Neural progenitor cell (in vitro differentiated cells): ENCODE results near the gene CLIP2. TPM values are rescaled to one million over a fixed set of nuclear protein-coding genes. Genes with fewer than 3 reads are reported as not detected.

Experiments
- DNase-seq: peaks from one replicate; pipeline ENCODE4 v3.0.0-alpha.2; 2016; ENCODE audit warnings: low spot score
- H2AFZ ChIP-seq: fragments of 200-600 bp; sonication (generic); replicated peaks from 2 replicates; pipeline ENCODE4 v1.6.1; 2016; ENCODE audit warnings: antibody characterized with exemption
- H3F3A ChIP-seq: fragments of 200-600 bp; sonication (generic); 2 replicates; pipeline ENCODE4 v1.6.1; 2016; ENCODE audit warnings: antibody characterized with exemption, low read depth
- H3K27ac ChIP-seq: fragments of 200-600 bp; sonication (generic); 2 replicates; pipeline ENCODE4 v1.5.1; 2016; ENCODE audit warnings: mild to moderate bottlenecking
- H3K27me3 ChIP-seq: fragments of 200-600 bp; sonication (generic); 2 replicates; pipeline ENCODE4 v1.6.1; 2016; ENCODE audit warnings: mild to moderate bottlenecking, moderate library complexity
- H3K36me3 ChIP-seq: fragments of 200-600 bp; sonication (generic); 2 replicates; pipeline ENCODE4 v1.5.1; 2016
- H3K4me1 ChIP-seq: fragments of 200-600 bp; sonication (generic); 2 replicates; pipeline ENCODE4 v1.6.1; 2016; ENCODE audit warnings: mixed run types
- H3K4me2 ChIP-seq: fragments of 200-600 bp; sonication (generic); 2 replicates; pipeline ENCODE4 v1.6.1; 2016
- H3K4me3 ChIP-seq: fragments of 200-600 bp; sonication (generic); 2 replicates; pipeline ENCODE4 v1.5.1; 2016
- H3K79me2 ChIP-seq: fragments of 200-600 bp; sonication (generic); 2 replicates; pipeline ENCODE4 v1.6.1; 2016; ENCODE audit warnings: low read depth
- H3K9ac ChIP-seq: fragments of 200-600 bp; sonication (generic); 2 replicates; pipeline ENCODE4 v1.6.1; 2016
- H3K9me3 ChIP-seq: fragments of 200-600 bp; sonication (generic); 2 replicates; pipeline ENCODE4 v1.5.1; 2016; ENCODE audit warnings: low read depth
- H4K20me1 ChIP-seq: fragments of 200-600 bp; sonication (generic); 2 replicates; pipeline ENCODE4 v1.6.1; 2016; ENCODE audit warnings: low read depth
- H3K27ac Mint-ChIP-seq: 3 replicates; pipeline ENCODE4 v1.8.0; 2021; ENCODE audit warnings: mixed read lengths
- H3K27me3 Mint-ChIP-seq: 2 replicates; pipeline ENCODE4 v1.8.0; 2022; ENCODE audit warnings: low read depth, mild to moderate bottlenecking, inconsistent platforms, moderate library complexity, mixed read lengths; ENCODE audit not compliant: insufficient read depth
- H3K36me3 Mint-ChIP-seq: 3 replicates; pipeline ENCODE4 v1.8.0; 2021; ENCODE audit warnings: mixed read lengths
- H3K4me1 Mint-ChIP-seq: 3 replicates; pipeline ENCODE4 v1.8.0; 2021; ENCODE audit warnings: mixed read lengths
- H3K4me3 Mint-ChIP-seq: 3 replicates; pipeline ENCODE4 v1.8.0; 2021; ENCODE audit warnings: mild to moderate bottlenecking, moderate library complexity, mixed read lengths
- H3K9me3 Mint-ChIP-seq: 3 replicates; pipeline ENCODE4 v1.8.0; 2020; ENCODE audit warnings: mixed read lengths
- CTCF ChIP-seq: fragments of 200-600 bp; sonication (generic); IDR thresholded peaks from 2 replicates; pipeline ENCODE4 v1.5.1; 2017; ENCODE audit warnings: antibody characterized with exemption, mild to moderate bottlenecking
- EZH2 ChIP-seq: fragments of 200-600 bp; sonication (generic); IDR thresholded peaks from 2 replicates; pipeline ENCODE4 v1.6.1; 2017; ENCODE audit warnings: antibody characterized with exemption, mild to moderate bottlenecking, moderate library complexity
- EZH2phosphoT487 ChIP-seq: fragments of 200-600 bp; sonication (generic); IDR thresholded peaks from 2 replicates; pipeline ENCODE4 v1.6.1; 2017; ENCODE audit warnings: antibody characterized with exemption
- total RNA-seq: library from RNA; depleted of rRNA; stranded (reverse); fragments of >200 nt; gene quantifications from 2 replicates; pipeline ENCODE4 v1.2.3, GENCODE V29; 2015; ENCODE audit warnings: low replicate concordance

The CLIP2 gene
- total RNA-seq, 1 donor from 2014 or later, result 7.5 TPM

GRCh38 chr7:74293577-74293908 lies 4.3 kb downstream of the CLIP2 start:
- Mint-ChIP-seq H3K4me1 (peaks cover 42% of the 10 kb centered on the region), H3K9me3 (peaks cover 2% of the 10 kb centered on the region), H3K4me3 (peak overlapping the region; percentile 37), H3K36me3 (peaks cover 9% of the 10 kb centered on the region), H3K27ac (no peak overlapping the region), H3K27me3 (peaks cover 18% of the 10 kb centered on the region)
- Histone ChIP-seq H3K9ac (no peak overlapping the region), H2AFZ (no peak overlapping the region), H3K4me2 (peak overlapping the region; percentile 27), H3K27me3 (peaks cover 24% of the 10 kb centered on the region), H3K27ac (no peak overlapping the region), H3K4me3 (no peak overlapping the region), H3K9me3 (no peaks in the 10 kb centered on the region), H3K79me2 (peaks cover 39% of the 10 kb centered on the region), H3F3A (peaks cover 7% of the 10 kb centered on the region), H3K36me3 (no peaks in the 10 kb centered on the region), H3K4me1 (peaks cover 13% of the 10 kb centered on the region), H4K20me1 (peaks cover 61% of the 10 kb centered on the region)
- no peak for TF ChIP-seq EZH2
- no peak for TF ChIP-seq EZH2phosphoT487
- no peak for TF ChIP-seq CTCF
- DNase-seq, result no peak

- Histone ChIP-seq H3K27ac (no peak overlapping the region), H2AFZ (no peak overlapping the region)
- no peak overlapping the region for H3K4me3 Mint-ChIP-seq
These were observed 5.2 kb downstream of the CLIP2 start for GRCh38 chr7:74294191-74294998.

GRCh38 chr7:74297516-74298233 lies 8.5 kb downstream of the CLIP2 start:
- no peak for TF ChIP-seq EZH2
- no peak for TF ChIP-seq EZH2phosphoT487
- no peak for TF ChIP-seq CTCF
- no peak overlapping the region for H3K27ac Mint-ChIP-seq

More at GRCh38 chr7:74294191-74294998, 5.2 kb downstream of the CLIP2 start:
- Histone ChIP-seq H4K20me1 (peaks cover 61% of the 10 kb centered on the region), H3K9me3 (no peaks in the 10 kb centered on the region), H3K79me2 (peaks cover 39% of the 10 kb centered on the region), H3K27me3 (peaks cover 19% of the 10 kb centered on the region), H3K9ac (no peak overlapping the region), H3K4me3 (no peak overlapping the region), H3K36me3 (no peaks in the 10 kb centered on the region), H3F3A (peaks cover 3% of the 10 kb centered on the region), H3K4me2 (no peak overlapping the region), H3K4me1 (peaks cover 10% of the 10 kb centered on the region)
- TF ChIP-seq EZH2 (no peak), CTCF (no peak), EZH2phosphoT487 (no peak)
- Mint-ChIP-seq H3K27me3 (peaks cover 14% of the 10 kb centered on the region), H3K36me3 (peaks cover 9% of the 10 kb centered on the region), H3K4me1 (peaks cover 37% of the 10 kb centered on the region), H3K27ac (peak overlapping the region; percentile 83), H3K9me3 (peaks cover 2% of the 10 kb centered on the region)
- DNase-seq, result no peak

More at GRCh38 chr7:74297516-74298233, 8.5 kb downstream of the CLIP2 start:
- peaks cover 27% of the 10 kb centered on the region for H3K79me2 ChIP-seq
- H3K9me3 ChIP-seq, result no peaks in the 10 kb centered on the region
- H3K36me3 Mint-ChIP-seq, result peaks cover 11% of the 10 kb centered on the region
- H4K20me1 ChIP-seq, result peaks cover 35% of the 10 kb centered on the region
- H3K9ac ChIP-seq, result no peak overlapping the region
- H3K27me3 ChIP-seq, result no peaks in the 10 kb centered on the region
- H3K9me3 Mint-ChIP-seq, result peaks cover 2% of the 10 kb centered on the region
- peaks cover 8% of the 10 kb centered on the region for H3K27me3 Mint-ChIP-seq
- peaks cover 22% of the 10 kb centered on the region for H3K4me1 Mint-ChIP-seq
- no peak overlapping the region for H2AFZ ChIP-seq
- DNase-seq, result no peak
- no peak overlapping the region for H3K4me3 Mint-ChIP-seq
- no peak overlapping the region for H3K4me2 ChIP-seq
- no peak overlapping the region for H3K27ac ChIP-seq
- H3K4me3 ChIP-seq, result no peak overlapping the region
- H3K4me1 ChIP-seq, result peaks cover 7% of the 10 kb centered on the region
- no peaks in the 10 kb centered on the region for H3F3A ChIP-seq
- no peaks in the 10 kb centered on the region for H3K36me3 ChIP-seq
